Upper lobe of right lung (tissue), 1 donor: ENCODE results near the gene OR2T29. TPM values are rescaled to one million over a fixed set of nuclear protein-coding genes. Genes with fewer than 3 reads are reported as not detected.
"Not testable (repeated sequence)": the region's sequence is repeated elsewhere in the genome, so short reads cannot be mapped to it uniquely, and the experiment has no call there.

Source experiments
- ATAC-seq: fragments of 200-7000 bp; cut with Tn5 transposase; one replicate; pipeline ENCODE4 v1.9.1; 2020; ENCODE audit warnings: mild to moderate bottlenecking, moderate library complexity
- DNase-seq: peaks from one replicate; pipeline ENCODE4 v3.0.0-alpha.2; 2020
- H3K27ac ChIP-seq: fragments of 200-600 bp; one replicate; pipeline ENCODE4 v1.8.0; 2022
- H3K27me3 ChIP-seq: fragments of 200-600 bp; one replicate; pipeline ENCODE4 v1.8.0; 2022; ENCODE audit warnings: mild to moderate bottlenecking
- H3K36me3 ChIP-seq: fragments of 200-600 bp; one replicate; pipeline ENCODE4 v1.8.0; 2022
- H3K4me1 ChIP-seq: fragments of 200-600 bp; one replicate; pipeline ENCODE4 v1.8.0; 2022
- H3K4me3 ChIP-seq: fragments of 200-600 bp; one replicate; pipeline ENCODE4 v1.8.0; 2022; ENCODE audit warnings: mild to moderate bottlenecking
- H3K9me3 ChIP-seq: fragments of 200-600 bp; one replicate; pipeline ENCODE4 v1.8.0; 2022
- intact Hi-C: fragments of 100-400 bp; cut with DNase I; formaldehyde crosslinking; loops from one replicate; pipeline ENCODE4 v1.11.0; 2022
- total RNA-seq: library from RNA; stranded (reverse); fragmentation: NEBNext Ultra II Directional; extraction: Animal tissue kit (Norgen Biotek cat#: 25700); gene quantifications from one replicate; pipeline ENCODE4 v1.2.1, GENCODE V29; 2021
- TF ChIP-seq, protein P1 (sequence below): fragments of 200-600 bp; IDR thresholded peaks from one replicate; pipeline ENCODE4 v1.8.0; 2022; ENCODE audit warnings: antibody characterized with exemption
- donor health status: DM: no; HTN: yes; CAD: no; lungs with severe emphysema.

Gene OR2T29
- total RNA-seq, 1 donor from 2014 or later = not detected

DNA sequence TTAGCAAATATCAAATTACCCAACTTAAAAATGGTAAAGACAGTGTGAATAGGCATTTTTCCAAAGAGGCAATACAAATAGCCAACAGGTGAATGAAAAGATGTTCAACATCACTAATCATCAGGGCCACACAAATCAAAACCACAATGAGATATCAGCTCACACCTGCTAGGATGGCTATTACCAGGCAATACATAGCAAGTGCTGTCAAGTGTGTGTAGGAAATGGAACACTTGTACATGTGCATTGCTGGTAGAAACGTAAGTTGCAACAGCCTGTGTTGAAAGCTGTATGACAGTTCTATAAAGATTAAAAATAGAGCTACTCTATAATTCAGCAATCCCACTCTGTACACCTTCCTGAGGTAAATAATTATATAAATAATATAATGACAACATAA lies 9.5 kb upstream of the OR2T29 start:
- H3K27me3 ChIP-seq, H3K4me1 ChIP-seq, H3K4me3 ChIP-seq, ATAC-seq, intact Hi-C loops, DNase-seq, H3K36me3 ChIP-seq, H3K27ac ChIP-seq, H3K9me3 ChIP-seq: not testable (repeated sequence)

DNA sequence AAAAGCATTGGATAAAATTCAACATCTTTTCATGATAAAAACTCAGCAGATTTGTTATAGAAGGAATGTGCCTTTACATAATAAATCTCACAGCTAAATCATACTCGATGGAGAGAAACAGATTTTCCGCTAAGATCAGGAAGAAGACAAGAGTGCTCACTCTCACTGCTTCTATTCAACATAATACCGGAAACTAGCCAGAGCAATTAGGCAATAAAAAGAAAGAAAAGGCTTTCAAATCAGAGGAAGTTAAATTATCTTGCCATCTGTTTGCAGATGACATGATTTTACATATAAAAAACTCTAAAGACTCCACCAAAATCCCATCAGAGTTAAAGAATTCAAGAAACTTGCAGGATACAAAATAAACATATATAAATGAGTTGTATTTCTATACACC lies 8.2 kb upstream of the OR2T29 start:
- H3K27me3 ChIP-seq, ATAC-seq, H3K36me3 ChIP-seq, intact Hi-C loops, H3K4me3 ChIP-seq, H3K4me1 ChIP-seq, DNase-seq, H3K9me3 ChIP-seq, H3K27ac ChIP-seq: not testable (repeated sequence)

- peak; percentile 71 for ATAC-seq
- H3K27ac ChIP-seq, intact Hi-C loops, H3K4me3 ChIP-seq, H3K4me1 ChIP-seq, H3K36me3 ChIP-seq, H3K27me3 ChIP-seq, DNase-seq, H3K9me3 ChIP-seq: not testable (repeated sequence)
Observed at GRCh38 chr1:248569049-248569448, 6.5 kb upstream of the OR2T29 start.

- H3K4me3 ChIP-seq, H3K9me3 ChIP-seq, H3K27ac ChIP-seq, H3K4me1 ChIP-seq, DNase-seq, ATAC-seq, H3K27me3 ChIP-seq, intact Hi-C loops, H3K36me3 ChIP-seq: not testable (repeated sequence)
Observed at GRCh38 chr1:248565530-248566373, 3.2 kb upstream of the OR2T29 start.

DNA sequence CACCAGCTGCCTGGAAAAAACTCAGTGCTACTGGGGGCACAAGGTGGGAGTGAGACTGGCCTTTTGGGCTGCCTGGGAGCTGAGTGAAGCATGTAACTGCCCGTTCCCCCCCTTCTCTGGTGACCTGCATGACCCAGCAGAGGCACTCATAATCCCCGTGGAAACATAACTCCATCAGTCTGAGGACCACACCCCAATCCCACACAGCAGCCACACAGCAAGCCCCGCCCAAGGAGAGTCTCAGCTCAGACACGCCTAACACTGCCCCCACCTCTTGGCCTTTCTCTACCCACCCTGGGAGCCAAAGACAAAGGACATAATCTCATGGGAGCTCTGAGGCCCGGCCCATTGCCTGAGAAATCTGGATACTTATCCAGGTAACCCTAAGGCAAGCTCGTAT lies 11.5 kb downstream of the OR2T29 start:
- H3K4me3 ChIP-seq, intact Hi-C loops, H3K4me1 ChIP-seq, H3K36me3 ChIP-seq, H3K27me3 ChIP-seq, DNase-seq, H3K9me3 ChIP-seq, H3K27ac ChIP-seq: not testable (repeated sequence)
- peak; percentile 30 for ATAC-seq

- H3K9me3 ChIP-seq, H3K4me3 ChIP-seq, H3K36me3 ChIP-seq, H3K27me3 ChIP-seq, intact Hi-C loops, H3K27ac ChIP-seq, DNase-seq, H3K4me1 ChIP-seq: not testable (repeated sequence)
- peak; percentile 15 for ATAC-seq
Observed at GRCh38 chr1:248547383-248547782, 15.2 kb downstream of the OR2T29 start.

GRCh38 chr1:248537449-248537848 lies 25.1 kb downstream of the OR2T29 start:
- H3K9me3 ChIP-seq, intact Hi-C loops, H3K4me1 ChIP-seq, DNase-seq, H3K27me3 ChIP-seq, H3K4me3 ChIP-seq, ATAC-seq, H3K36me3 ChIP-seq, H3K27ac ChIP-seq: not testable (repeated sequence)

DNA sequence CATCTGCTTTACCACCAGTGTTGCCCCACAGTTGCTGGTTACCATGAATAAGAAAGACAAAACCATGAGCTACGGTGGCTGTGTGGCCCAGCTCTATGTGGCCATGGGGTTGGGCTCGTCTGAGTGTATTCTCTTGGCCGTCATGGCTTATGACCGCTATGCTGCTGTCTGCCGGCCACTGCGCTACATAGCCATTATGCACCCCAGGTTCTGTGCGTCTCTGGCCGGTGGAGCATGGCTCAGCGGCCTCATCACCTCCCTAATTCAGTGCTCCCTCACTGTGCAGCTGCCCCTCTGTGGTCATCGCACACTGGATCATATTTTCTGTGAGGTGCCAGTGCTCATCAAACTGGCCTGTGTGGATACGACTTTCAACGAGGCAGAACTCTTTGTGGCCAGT lies 40.7 kb downstream of the OR2T29 start:
- Histone ChIP-seq H3K4me1 (no peaks in the 10 kb centered on the region), H3K27me3 (no peaks in the 10 kb centered on the region), H3K27ac (no peak overlapping the region), H3K4me3 (no peak overlapping the region), H3K36me3 (no peaks in the 10 kb centered on the region), H3K9me3 (no peaks in the 10 kb centered on the region)
- TF ChIP-seq, protein P1, sequence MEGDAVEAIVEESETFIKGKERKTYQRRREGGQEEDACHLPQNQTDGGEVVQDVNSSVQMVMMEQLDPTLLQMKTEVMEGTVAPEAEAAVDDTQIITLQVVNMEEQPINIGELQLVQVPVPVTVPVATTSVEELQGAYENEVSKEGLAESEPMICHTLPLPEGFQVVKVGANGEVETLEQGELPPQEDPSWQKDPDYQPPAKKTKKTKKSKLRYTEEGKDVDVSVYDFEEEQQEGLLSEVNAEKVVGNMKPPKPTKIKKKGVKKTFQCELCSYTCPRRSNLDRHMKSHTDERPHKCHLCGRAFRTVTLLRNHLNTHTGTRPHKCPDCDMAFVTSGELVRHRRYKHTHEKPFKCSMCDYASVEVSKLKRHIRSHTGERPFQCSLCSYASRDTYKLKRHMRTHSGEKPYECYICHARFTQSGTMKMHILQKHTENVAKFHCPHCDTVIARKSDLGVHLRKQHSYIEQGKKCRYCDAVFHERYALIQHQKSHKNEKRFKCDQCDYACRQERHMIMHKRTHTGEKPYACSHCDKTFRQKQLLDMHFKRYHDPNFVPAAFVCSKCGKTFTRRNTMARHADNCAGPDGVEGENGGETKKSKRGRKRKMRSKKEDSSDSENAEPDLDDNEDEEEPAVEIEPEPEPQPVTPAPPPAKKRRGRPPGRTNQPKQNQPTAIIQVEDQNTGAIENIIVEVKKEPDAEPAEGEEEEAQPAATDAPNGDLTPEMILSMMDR = no peak
- intact Hi-C loops = no loop called here
- DNase-seq = no peak
- peak; percentile 8 for ATAC-seq

- intact Hi-C loops, H3K27ac ChIP-seq: not testable (repeated sequence)
Observed at GRCh38 chr1:248510217-248510616, 52.4 kb downstream of the OR2T29 start.

DNA sequence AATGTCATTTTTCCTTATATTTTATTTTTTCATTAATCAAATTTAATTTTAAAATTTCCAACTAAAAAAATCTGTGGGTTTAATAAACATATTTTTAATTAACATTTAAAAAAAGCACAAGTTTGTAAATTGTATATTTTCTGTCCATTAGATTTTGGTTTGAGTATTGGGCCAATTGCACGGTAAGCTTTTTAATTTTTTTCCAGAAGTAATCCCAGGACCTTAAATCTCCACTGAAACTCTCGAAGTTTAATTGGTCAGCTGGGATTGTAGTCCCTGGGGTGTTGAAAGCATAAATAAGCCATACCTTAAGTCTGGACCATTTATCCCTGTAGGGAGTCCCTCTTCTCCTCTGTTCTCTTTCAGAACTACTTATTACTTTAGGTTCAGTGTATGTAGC lies 54.8 kb downstream of the OR2T29 start, which contains the start of gene OR2G6:
Gene OR2G6 (plus strand): TSS at position 301 of the 400 bp plus-strand sequence. CDS start 13,574 bp downstream, outside the sequence.
- H3K9me3 ChIP-seq, intact Hi-C loops, ATAC-seq, H3K4me3 ChIP-seq, H3K36me3 ChIP-seq, H3K27me3 ChIP-seq, H3K4me1 ChIP-seq, H3K27ac ChIP-seq, DNase-seq: not testable (repeated sequence)

More at GRCh38 chr1:248510217-248510616, 52.4 kb downstream of the OR2T29 start:
- H3K27me3 ChIP-seq, H3K4me3 ChIP-seq, H3K36me3 ChIP-seq, H3K9me3 ChIP-seq, ATAC-seq, DNase-seq, H3K4me1 ChIP-seq: not testable (repeated sequence)

Other genes starting within 250 kb of the OR2T29 start
- not detected for gene OR2M7, start 238.2 kb downstream of the OR2T29 start, total RNA-seq
- not detected for gene OR14C36, start 214.0 kb downstream of the OR2T29 start, total RNA-seq
- gene OR2T4, start 201.1 kb downstream of the OR2T29 start, total RNA-seq = not detected
- not detected for gene OR2T6, start 187.0 kb downstream of the OR2T29 start, total RNA-seq
- gene OR2T1, start 159.7 kb downstream of the OR2T29 start, total RNA-seq = not detected
- gene OR2T2, start 117.1 kb downstream of the OR2T29 start, total RNA-seq = not detected
- not detected for gene OR2T3, start 89.4 kb downstream of the OR2T29 start, total RNA-seq
- not detected for gene OR2T5, start 74.2 kb downstream of the OR2T29 start, total RNA-seq
- not detected for gene OR2G6, start 54.7 kb downstream of the OR2T29 start, total RNA-seq
- not detected for gene OR2T34, start 12.0 kb upstream of the OR2T29 start, total RNA-seq
- gene OR2T10, start 34.9 kb upstream of the OR2T29 start, total RNA-seq = not detected
- not detected for gene OR2T11, start 72.3 kb upstream of the OR2T29 start, total RNA-seq
- not detected for gene OR2T35, start 82.5 kb upstream of the OR2T29 start, total RNA-seq
- gene OR2T27, start 92.8 kb upstream of the OR2T29 start, total RNA-seq = not detected
- not detected for gene OR14I1, start 140.0 kb upstream of the OR2T29 start, total RNA-seq
- not detected for gene LYPD8, start 193.0 kb upstream of the OR2T29 start, total RNA-seq